HepG2 (cell line): ENCODE results near the gene MAP1LC3A. TPM values are rescaled to one million over a fixed set of nuclear protein-coding genes. Genes with fewer than 3 reads are reported as not detected.

ENCODE experiments used
- CHD4 ChIP-seq: fragments of 200-600 bp; sonication (generic); IDR thresholded peaks from 2 replicates; pipeline ENCODE4 v1.7.0; 2017; ENCODE audit warnings: mild to moderate bottlenecking, low read length, borderline replicate concordance
- CREB1 ChIP-seq, 2 experiments: fragments of 450-650 bp in 1 of 2; IDR thresholded peaks; 2 replicates each; pipeline ENCODE4 v1.6.1; 2016 to 2017; ENCODE audit warnings: control low read depth in 1 of 2, mild to moderate bottlenecking in 1 of 2, missing compliant biosample characterization in 1 of 2, missing genetic modification characterization in 1 of 2
- JDP2 ChIP-seq: sonication (generic); formaldehyde crosslinking; IDR thresholded peaks from 2 replicates; pipeline ENCODE4 v1.8.1; 2022; ENCODE audit warnings: missing genetic modification reagents, borderline replicate concordance
- KMT2B ChIP-seq: IDR thresholded peaks from 2 replicates; pipeline ENCODE4 v1.6.1; 2016; ENCODE audit warnings: missing genetic modification reagents, missing compliant biosample characterization
- MED8 ChIP-seq: sonication (generic); formaldehyde crosslinking; IDR thresholded peaks from 2 replicates; pipeline ENCODE4 v1.8.1; 2023; ENCODE audit warnings: mild to moderate bottlenecking, missing genetic modification reagents; ENCODE audit not compliant: insufficient replicate concordance
- NPAS2 ChIP-seq: sonication (generic); formaldehyde crosslinking; IDR thresholded peaks from 2 replicates; pipeline ENCODE4 v1.8.0; 2022; ENCODE audit warnings: mild to moderate bottlenecking, missing genetic modification reagents, borderline replicate concordance
- PCBP2 ChIP-seq: fragments of 200-400 bp; formaldehyde crosslinking; optimal IDR thresholded peaks from 2 replicates; pipeline ENCODE3; 2018; ENCODE audit warnings: low read length, low read depth; ENCODE audit not compliant: poor library complexity, severe bottlenecking
- RBFOX2 ChIP-seq: fragments of 200-400 bp; formaldehyde crosslinking; IDR thresholded peaks from 2 replicates; pipeline ENCODE4 v1.6.1; 2017; ENCODE audit warnings: low read depth, mild to moderate bottlenecking, low read length
- SOX6 ChIP-seq, 2 experiments: fragments of 450-650 bp in 1 of 2; sonication (generic) in 1 of 2; formaldehyde crosslinking in 1 of 2; IDR thresholded peaks; 2 replicates each; pipeline versions ENCODE4 v1.4.0 to v1.6.1; 2017 to 2020; ENCODE audit warnings: antibody characterized with exemption in 1 of 2, mild to moderate bottlenecking in 1 of 2, missing genetic modification reagents in 1 of 2
- ZBTB21 ChIP-seq: sonication (generic); formaldehyde crosslinking; IDR thresholded peaks from 2 replicates; pipeline ENCODE4 v1.4.0; 2020; ENCODE audit warnings: missing genetic modification reagents
- ZFYVE20 ChIP-seq: sonication (generic); formaldehyde crosslinking; IDR thresholded peaks from 2 replicates; pipeline ENCODE4 v1.8.0; 2023; ENCODE audit warnings: low read depth, mild to moderate bottlenecking, moderate library complexity, missing genetic modification reagents, borderline replicate concordance
- ZNF138 ChIP-seq: sonication (generic); formaldehyde crosslinking; IDR thresholded peaks from 2 replicates; pipeline ENCODE4 v1.5.0; 2020; ENCODE audit warnings: mild to moderate bottlenecking, low read depth, missing genetic modification reagents
- ZNF207 ChIP-seq: fragments of 450-650 bp; IDR thresholded peaks from 2 replicates; pipeline ENCODE4 v1.6.1; 2016; ENCODE audit warnings: antibody characterized with exemption, borderline replicate concordance
- ZNF780A ChIP-seq: sonication (generic); formaldehyde crosslinking; IDR thresholded peaks from 2 replicates; pipeline ENCODE4 v1.8.0; 2022; ENCODE audit warnings: mild to moderate bottlenecking, missing genetic modification reagents, moderate library complexity
- polyA plus RNA-seq, 8 experiments: library from polyadenylated mRNA; depleted of rRNA in 3 of 8; stranded (reverse) in 7 of 8; unstranded in 1 of 8; fragments of >200 nt; fragmentation: Illumina TruSeq in 4 of 8; extraction: Trizol in 4 of 8; gene quantifications; 2 replicates each; pipeline versions ENCODE4 v1.2.1 to v1.2.3, GENCODE V29; 2011 to 2016; ENCODE audit warnings: low read depth in 4 of 8, missing spikeins in 1 of 8, mixed read lengths in 1 of 8; ENCODE audit not compliant: insufficient read depth in 1 of 8
- total RNA-seq, 5 experiments: library from RNA; depleted of rRNA; stranded (reverse); fragments of >200 nt; fragmentation: Illumina TruSeq; extraction: Trizol; gene quantifications; 2 replicates each; pipeline ENCODE4 v1.2.3, GENCODE V29; 2016; ENCODE audit warnings: low read depth in 1 of 5
- TF ChIP-seq, protein P1 (sequence below): sonication (generic); formaldehyde crosslinking; IDR thresholded peaks from 2 replicates; pipeline ENCODE4 v1.4.0; 2020; ENCODE audit warnings: missing genetic modification reagents
- TF ChIP-seq, protein P2 (sequence below): sonication (generic); formaldehyde crosslinking; IDR thresholded peaks from 2 replicates; pipeline ENCODE4 v1.4.0; 2020; ENCODE audit warnings: missing genetic modification reagents, borderline replicate concordance
- TF ChIP-seq, protein P3 (sequence below): conservative IDR thresholded peaks from 2 replicates; pipeline ENCODE4 v1.6.1; 2018; ENCODE audit warnings: missing genetic modification reagents
- TF ChIP-seq, protein P4 (sequence below): sonication (generic); formaldehyde crosslinking; IDR thresholded peaks from 2 replicates; pipeline ENCODE4 v1.4.0; 2020; ENCODE audit warnings: missing genetic modification reagents

MAP1LC3A gene
- total and polyA plus RNA-seq, 2 of the 13 experiments (the other 11 are each of a cell fraction or from before 2014, with no cell fraction given), result not detected

DNA sequence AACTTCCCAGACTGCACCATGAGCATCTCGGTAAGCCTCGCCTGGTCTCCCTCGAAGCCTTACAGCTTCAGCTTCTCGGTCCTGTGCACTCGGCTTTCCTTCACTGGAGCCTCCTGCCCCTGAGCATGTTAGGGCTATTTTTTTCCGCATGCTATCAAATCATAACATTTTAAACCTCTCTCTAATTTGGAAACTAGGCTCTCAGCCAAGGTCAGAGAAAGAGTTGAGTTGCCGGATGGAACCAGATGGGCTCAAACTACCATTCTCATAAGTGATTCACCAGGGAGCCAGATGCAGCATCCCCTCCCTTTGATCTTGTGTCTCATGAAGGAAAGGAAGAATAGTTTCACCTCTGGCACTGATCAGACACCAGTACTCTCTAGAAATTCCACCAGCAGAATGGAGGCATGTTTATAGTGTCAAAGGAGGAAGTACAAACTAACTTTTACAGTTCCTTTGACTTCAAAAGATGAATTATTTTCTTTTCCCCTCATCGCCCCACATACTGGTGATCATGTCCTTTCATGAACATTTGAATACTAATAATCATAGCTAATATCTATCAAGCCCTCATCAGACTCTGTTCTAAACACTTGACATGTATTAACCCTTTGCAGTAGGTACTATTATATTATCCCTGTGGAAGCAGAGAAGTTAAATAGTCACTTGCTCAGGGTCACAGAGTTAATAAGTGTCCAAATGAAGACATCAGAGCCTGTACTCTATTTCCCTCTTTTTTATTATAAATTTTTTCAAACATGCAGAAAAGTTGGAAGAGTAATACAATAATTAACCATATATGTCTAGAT is 46.7 kb downstream of the MAP1LC3A start (continued):
- TF ChIP-seq ZNF138 (CRISPR knock-in tag), result no peak
- no peak for TF ChIP-seq KMT2B (CRISPR knock-in tag)
- TF ChIP-seq, protein P1, sequence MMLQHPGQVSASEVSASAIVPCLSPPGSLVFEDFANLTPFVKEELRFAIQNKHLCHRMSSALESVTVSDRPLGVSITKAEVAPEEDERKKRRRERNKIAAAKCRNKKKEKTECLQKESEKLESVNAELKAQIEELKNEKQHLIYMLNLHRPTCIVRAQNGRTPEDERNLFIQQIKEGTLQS (CRISPR knock-in tag), result no peak
- TF ChIP-seq JDP2 (CRISPR knock-in tag), result no peak
- no peak for TF ChIP-seq NPAS2 (CRISPR knock-in tag)
- no peak for TF ChIP-seq ZFYVE20 (CRISPR knock-in tag)
- no peak for TF ChIP-seq SOX6 (IDR thresholded peaks at IDR 0.05)
- no peak for TF ChIP-seq SOX6 (CRISPR knock-in tag; IDR thresholded peaks at IDR 0.05)
- TF ChIP-seq RBFOX2, result no peak
- TF ChIP-seq CREB1 (IDR thresholded peaks at IDR 0.05), result no peak
- no peak for TF ChIP-seq CREB1 (CRISPR knock-in tag; IDR thresholded peaks at IDR 0.05)
- TF ChIP-seq, protein P2, sequence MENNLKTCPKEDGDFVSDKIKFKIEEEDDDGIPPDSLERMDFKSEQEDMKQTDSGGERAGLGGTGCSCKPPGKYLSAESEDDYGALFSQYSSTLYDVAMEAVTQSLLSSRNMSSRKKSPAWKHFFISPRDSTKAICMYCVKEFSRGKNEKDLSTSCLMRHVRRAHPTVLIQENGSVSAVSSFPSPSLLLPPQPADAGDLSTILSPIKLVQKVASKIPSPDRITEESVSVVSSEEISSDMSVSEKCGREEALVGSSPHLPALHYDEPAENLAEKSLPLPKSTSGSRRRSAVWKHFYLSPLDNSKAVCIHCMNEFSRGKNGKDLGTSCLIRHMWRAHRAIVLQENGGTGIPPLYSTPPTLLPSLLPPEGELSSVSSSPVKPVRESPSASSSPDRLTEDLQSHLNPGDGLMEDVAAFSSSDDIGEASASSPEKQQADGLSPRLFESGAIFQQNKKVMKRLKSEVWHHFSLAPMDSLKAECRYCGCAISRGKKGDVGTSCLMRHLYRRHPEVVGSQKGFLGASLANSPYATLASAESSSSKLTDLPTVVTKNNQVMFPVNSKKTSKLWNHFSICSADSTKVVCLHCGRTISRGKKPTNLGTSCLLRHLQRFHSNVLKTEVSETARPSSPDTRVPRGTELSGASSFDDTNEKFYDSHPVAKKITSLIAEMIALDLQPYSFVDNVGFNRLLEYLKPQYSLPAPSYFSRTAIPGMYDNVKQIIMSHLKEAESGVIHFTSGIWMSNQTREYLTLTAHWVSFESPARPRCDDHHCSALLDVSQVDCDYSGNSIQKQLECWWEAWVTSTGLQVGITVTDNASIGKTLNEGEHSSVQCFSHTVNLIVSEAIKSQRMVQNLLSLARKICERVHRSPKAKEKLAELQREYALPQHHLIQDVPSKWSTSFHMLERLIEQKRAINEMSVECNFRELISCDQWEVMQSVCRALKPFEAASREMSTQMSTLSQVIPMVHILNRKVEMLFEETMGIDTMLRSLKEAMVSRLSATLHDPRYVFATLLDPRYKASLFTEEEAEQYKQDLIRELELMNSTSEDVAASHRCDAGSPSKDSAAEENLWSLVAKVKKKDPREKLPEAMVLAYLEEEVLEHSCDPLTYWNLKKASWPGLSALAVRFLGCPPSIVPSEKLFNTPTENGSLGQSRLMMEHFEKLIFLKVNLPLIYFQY (CRISPR knock-in tag), result no peak
- TF ChIP-seq ZNF207, result no peak
- TF ChIP-seq ZNF780A, result no peak
- TF ChIP-seq CHD4, result no peak
- TF ChIP-seq PCBP2, result no peak
- TF ChIP-seq ZBTB21 (CRISPR knock-in tag), result no peak
- TF ChIP-seq MED8 (CRISPR knock-in tag), result no peak
- TF ChIP-seq, protein P3, sequence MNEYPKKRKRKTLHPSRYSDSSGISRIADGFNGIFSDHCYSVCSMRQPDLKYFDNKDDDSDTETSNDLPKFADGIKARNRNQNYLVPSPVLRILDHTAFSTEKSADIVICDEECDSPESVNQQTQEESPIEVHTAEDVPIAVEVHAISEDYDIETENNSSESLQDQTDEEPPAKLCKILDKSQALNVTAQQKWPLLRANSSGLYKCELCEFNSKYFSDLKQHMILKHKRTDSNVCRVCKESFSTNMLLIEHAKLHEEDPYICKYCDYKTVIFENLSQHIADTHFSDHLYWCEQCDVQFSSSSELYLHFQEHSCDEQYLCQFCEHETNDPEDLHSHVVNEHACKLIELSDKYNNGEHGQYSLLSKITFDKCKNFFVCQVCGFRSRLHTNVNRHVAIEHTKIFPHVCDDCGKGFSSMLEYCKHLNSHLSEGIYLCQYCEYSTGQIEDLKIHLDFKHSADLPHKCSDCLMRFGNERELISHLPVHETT (CRISPR knock-in tag), result no peak
- TF ChIP-seq, protein P4, sequence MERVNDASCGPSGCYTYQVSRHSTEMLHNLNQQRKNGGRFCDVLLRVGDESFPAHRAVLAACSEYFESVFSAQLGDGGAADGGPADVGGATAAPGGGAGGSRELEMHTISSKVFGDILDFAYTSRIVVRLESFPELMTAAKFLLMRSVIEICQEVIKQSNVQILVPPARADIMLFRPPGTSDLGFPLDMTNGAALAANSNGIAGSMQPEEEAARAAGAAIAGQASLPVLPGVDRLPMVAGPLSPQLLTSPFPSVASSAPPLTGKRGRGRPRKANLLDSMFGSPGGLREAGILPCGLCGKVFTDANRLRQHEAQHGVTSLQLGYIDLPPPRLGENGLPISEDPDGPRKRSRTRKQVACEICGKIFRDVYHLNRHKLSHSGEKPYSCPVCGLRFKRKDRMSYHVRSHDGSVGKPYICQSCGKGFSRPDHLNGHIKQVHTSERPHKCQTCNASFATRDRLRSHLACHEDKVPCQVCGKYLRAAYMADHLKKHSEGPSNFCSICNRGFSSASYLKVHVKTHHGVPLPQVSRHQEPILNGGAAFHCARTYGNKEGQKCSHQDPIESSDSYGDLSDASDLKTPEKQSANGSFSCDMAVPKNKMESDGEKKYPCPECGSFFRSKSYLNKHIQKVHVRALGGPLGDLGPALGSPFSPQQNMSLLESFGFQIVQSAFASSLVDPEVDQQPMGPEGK (CRISPR knock-in tag), result no peak
